ENCODE data around the gene TOMM20.

- TF ChIP-seq FOXP2 (optimal IDR thresholded peaks at IDR 0.05; ENCODE audit: control extremely low read depth, extremely low read length, insufficient read depth) = no peak
- no peak for TF ChIP-seq POLR2AphosphoS5 (IDR thresholded peaks at IDR 0.05; ENCODE audit: borderline replicate concordance, low read depth, low read length)
Observed at GRCh38 chr1:235069176-235069575, 59.5 kb downstream of the TOMM20 start.

Measured in SK-N-MC (cell line).